HepG2 (cell line): ENCODE measurements around the gene C20orf144. TPM values are rescaled to one million over a fixed set of nuclear protein-coding genes. Genes with fewer than 3 reads are reported as not detected.
A peak's percentile ranks its signal among the peaks of the same experiment; 100 is the strongest.

Experiments used
- ATF7 ChIP-seq, 2 experiments: fragments of 450-650 bp in 1 of 2; sonication (generic) in 1 of 2; formaldehyde crosslinking in 1 of 2; IDR thresholded peaks; 2 replicates each; pipeline versions ENCODE4 v1.4.0 to v1.6.1; 2016 to 2020; ENCODE audit warnings: antibody characterized with exemption in 1 of 2, mild to moderate bottlenecking in 1 of 2, missing genetic modification reagents in 1 of 2
- DNMT3B ChIP-seq: conservative IDR thresholded peaks from 2 replicates; pipeline ENCODE4 v1.6.1; 2016; ENCODE audit warnings: missing biosample characterization, control low read depth
- EED ChIP-seq: sonication (generic); formaldehyde crosslinking; IDR thresholded peaks from 2 replicates; pipeline ENCODE4 v1.5.0; 2020; ENCODE audit warnings: mild to moderate bottlenecking, missing genetic modification reagents
- GTF3A ChIP-seq: sonication (generic); formaldehyde crosslinking; conservative IDR thresholded peaks from 2 replicates; pipeline ENCODE4 v1.4.0; 2020; ENCODE audit warnings: mild to moderate bottlenecking, missing genetic modification reagents
- KDM3A ChIP-seq: IDR thresholded peaks from 2 replicates; pipeline ENCODE4 v1.6.1; 2018; ENCODE audit warnings: low read depth, missing compliant biosample characterization
- NFYC ChIP-seq: IDR thresholded peaks from 2 replicates; pipeline ENCODE4 v1.6.1; 2016; ENCODE audit warnings: missing genetic modification reagents, missing compliant biosample characterization
- PLSCR1 ChIP-seq: sonication (generic); formaldehyde crosslinking; IDR thresholded peaks from 2 replicates; pipeline ENCODE4 v1.5.0; 2020; ENCODE audit warnings: missing genetic modification reagents, mild to moderate bottlenecking, borderline replicate concordance
- RELA ChIP-seq: sonication (generic); formaldehyde crosslinking; IDR thresholded peaks from 2 replicates; pipeline ENCODE4 v1.4.0; 2020; ENCODE audit warnings: missing genetic modification reagents
- RXRB ChIP-seq: IDR thresholded peaks from 2 replicates; pipeline ENCODE4 v1.6.1; 2016; ENCODE audit warnings: borderline replicate concordance, missing genetic modification reagents, missing compliant biosample characterization
- SIX1 ChIP-seq: sonication (generic); formaldehyde crosslinking; IDR thresholded peaks from 2 replicates; pipeline ENCODE4 v1.4.0; 2020; ENCODE audit warnings: missing genetic modification reagents, borderline replicate concordance
- SNAI1 ChIP-seq: sonication (generic); formaldehyde crosslinking; IDR thresholded peaks from 2 replicates; pipeline ENCODE4 v1.5.0; 2020; ENCODE audit warnings: mild to moderate bottlenecking, missing genetic modification reagents, borderline replicate concordance
- TEAD3 ChIP-seq: optimal IDR thresholded peaks from 2 replicates; pipeline ENCODE3; 2016; ENCODE audit warnings: borderline replicate concordance
- THYN1 ChIP-seq: sonication (generic); formaldehyde crosslinking; IDR thresholded peaks from 2 replicates; pipeline ENCODE4 v1.8.1; 2023; ENCODE audit warnings: low read depth, mild to moderate bottlenecking, moderate library complexity, missing genetic modification reagents, borderline replicate concordance
- U2AF2 ChIP-seq: fragments of 200-400 bp; formaldehyde crosslinking; IDR thresholded peaks from 2 replicates; pipeline ENCODE4 v1.6.1; 2017; ENCODE audit warnings: low read depth, mild to moderate bottlenecking, low read length
- ZBTB4 ChIP-seq: sonication (generic); formaldehyde crosslinking; IDR thresholded peaks from 2 replicates; pipeline ENCODE4 v1.4.0; 2020; ENCODE audit warnings: missing genetic modification reagents, mild to moderate bottlenecking, borderline replicate concordance
- ZBTB44 ChIP-seq: sonication (generic); formaldehyde crosslinking; IDR thresholded peaks from 2 replicates; pipeline ENCODE4 v1.4.0; 2020; ENCODE audit warnings: missing genetic modification reagents
- ZNF432 ChIP-seq: sonication (generic); formaldehyde crosslinking; IDR thresholded peaks from 2 replicates; pipeline ENCODE4 v1.5.0; 2020; ENCODE audit warnings: missing genetic modification reagents, mild to moderate bottlenecking, borderline replicate concordance
- ZNF441 ChIP-seq: sonication (generic); formaldehyde crosslinking; IDR thresholded peaks from 2 replicates; pipeline ENCODE4 v1.7.0; 2021; ENCODE audit warnings: missing genetic modification reagents, borderline replicate concordance
- ZNF543 ChIP-seq: sonication (generic); formaldehyde crosslinking; IDR thresholded peaks from 2 replicates; pipeline ENCODE4 v1.4.0; 2020; ENCODE audit warnings: mild to moderate bottlenecking, missing genetic modification reagents
- ZNF552 ChIP-seq: sonication (generic); formaldehyde crosslinking; IDR thresholded peaks from 2 replicates; pipeline ENCODE4 v1.9.0; 2022; ENCODE audit warnings: missing genetic modification reagents, mild to moderate bottlenecking, borderline replicate concordance
- ZNF563 ChIP-seq: sonication (generic); formaldehyde crosslinking; IDR thresholded peaks from 2 replicates; pipeline ENCODE4 v1.8.0; 2022; ENCODE audit warnings: mild to moderate bottlenecking, moderate library complexity, missing genetic modification reagents
- ZNF768 ChIP-seq: sonication (generic); formaldehyde crosslinking; IDR thresholded peaks from 2 replicates; pipeline ENCODE4 v1.4.0; 2020; ENCODE audit warnings: missing genetic modification reagents
- ZSCAN30 ChIP-seq: sonication (generic); formaldehyde crosslinking; IDR thresholded peaks from 2 replicates; pipeline ENCODE4 v1.5.0; 2020; ENCODE audit warnings: mild to moderate bottlenecking, missing genetic modification reagents
- polyA plus RNA-seq, 8 experiments: library from polyadenylated mRNA; depleted of rRNA in 3 of 8; stranded (reverse) in 7 of 8; unstranded in 1 of 8; fragments of >200 nt; fragmentation: Illumina TruSeq in 4 of 8; extraction: Trizol in 4 of 8; gene quantifications; 2 replicates each; pipeline versions ENCODE4 v1.2.1 to v1.2.3, GENCODE V29; 2011 to 2016; ENCODE audit warnings: low read depth in 4 of 8, missing spikeins in 1 of 8, mixed read lengths in 1 of 8; ENCODE audit not compliant: insufficient read depth in 1 of 8
- total RNA-seq, 5 experiments: library from RNA; depleted of rRNA; stranded (reverse); fragments of >200 nt; fragmentation: Illumina TruSeq; extraction: Trizol; gene quantifications; 2 replicates each; pipeline ENCODE4 v1.2.3, GENCODE V29; 2016; ENCODE audit warnings: low read depth in 1 of 5

The C20orf144 gene
- total and polyA plus RNA-seq, 2 of the 13 experiments (the other 11 are each of a cell fraction or from before 2014, with no cell fraction given) = 0.09 to 0.16 TPM

GRCh38 chr20:33674294-33675135, 12.4 kb downstream of the C20orf144 start, which contains the start of gene NECAB3 (continued):
- peak; percentile 91 for TF ChIP-seq ZNF441 (CRISPR knock-in tag)
- no peak for TF ChIP-seq ZBTB44
- no peak; the same call in 1 of the 2 replicates for TF ChIP-seq ZNF552 (CRISPR knock-in tag)
- TF ChIP-seq ZNF768 (CRISPR knock-in tag) = no peak
- no peak for TF ChIP-seq ZSCAN30 (CRISPR knock-in tag)
- TF ChIP-seq KDM3A = no peak
- TF ChIP-seq SIX1 = 0 out of 2 replicates have a peak, but pooled peaks have one; percentile 18
- TF ChIP-seq RXRB = peak; percentile 44; the same call in 1 of the 2 replicates
- no peak for TF ChIP-seq TEAD3 (CRISPR knock-in tag)
- peak; percentile 31; the same call in 1 of the 2 replicates for TF ChIP-seq ZBTB4
- peak; percentile 51; the same call in 1 of the 2 replicates for TF ChIP-seq EED
- TF ChIP-seq PLSCR1 (CRISPR knock-in tag) = peak; percentile 55; the same call in 1 of the 2 replicates
- no peak; the same call in 1 of the 2 replicates for TF ChIP-seq SNAI1 (CRISPR knock-in tag)
- TF ChIP-seq ZNF543 (CRISPR knock-in tag) = peak; percentile 51; the same call in 1 of the 2 replicates
- no peak for TF ChIP-seq U2AF2
- TF ChIP-seq THYN1 = no peak
- peak; percentile 50; the same call in 1 of the 2 replicates for TF ChIP-seq ZNF563 (CRISPR knock-in tag)
- TF ChIP-seq GTF3A (CRISPR knock-in tag) = 0 out of 2 replicates have a peak, but pooled peaks have one; percentile 55
- TF ChIP-seq DNMT3B (CRISPR knock-in tag) = 0 out of 2 replicates have a peak, but pooled peaks have one; percentile 35
- TF ChIP-seq ZNF432 (CRISPR knock-in tag) = no peak; the same call in 1 of the 2 replicates
- 0 out of 2 replicates have a peak, but pooled peaks have one; percentile 17 for TF ChIP-seq RELA (CRISPR knock-in tag)
- TF ChIP-seq NFYC (CRISPR knock-in tag) = no peak
- TF ChIP-seq ATF7 (IDR thresholded peaks at IDR 0.05) = no peak
- peak; percentile 67; the same call in 1 of the 2 replicates for TF ChIP-seq ATF7 (CRISPR knock-in tag; IDR thresholded peaks at IDR 0.05)
